ENCODE results near the gene SEZ6L.

Gene SEZ6L

GRCh38 chr22:26342745-26343410 is 173.6 kb downstream of the SEZ6L start:
- no peak for DNase-seq

DNA sequence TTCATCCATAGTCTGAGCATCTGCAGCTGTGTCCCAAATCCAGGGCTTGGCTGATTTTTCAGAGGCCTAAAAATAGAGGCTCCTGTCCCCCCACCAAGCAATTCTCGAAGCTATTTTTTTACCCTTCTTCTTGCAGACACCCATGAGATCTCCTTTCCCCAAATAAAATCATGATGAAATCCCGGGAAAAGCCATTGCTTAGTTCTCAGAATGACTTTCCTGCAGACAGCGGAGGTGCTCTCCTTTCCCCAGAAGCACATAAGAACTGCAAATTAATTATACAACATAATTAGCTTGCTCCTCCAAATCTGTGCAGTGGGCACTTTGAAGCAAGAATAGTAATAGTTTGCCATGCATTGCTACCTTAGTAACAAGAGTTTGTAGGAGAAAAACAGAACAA is 176.2 kb downstream of the SEZ6L start:
- DNase-seq: no peak

DNA sequence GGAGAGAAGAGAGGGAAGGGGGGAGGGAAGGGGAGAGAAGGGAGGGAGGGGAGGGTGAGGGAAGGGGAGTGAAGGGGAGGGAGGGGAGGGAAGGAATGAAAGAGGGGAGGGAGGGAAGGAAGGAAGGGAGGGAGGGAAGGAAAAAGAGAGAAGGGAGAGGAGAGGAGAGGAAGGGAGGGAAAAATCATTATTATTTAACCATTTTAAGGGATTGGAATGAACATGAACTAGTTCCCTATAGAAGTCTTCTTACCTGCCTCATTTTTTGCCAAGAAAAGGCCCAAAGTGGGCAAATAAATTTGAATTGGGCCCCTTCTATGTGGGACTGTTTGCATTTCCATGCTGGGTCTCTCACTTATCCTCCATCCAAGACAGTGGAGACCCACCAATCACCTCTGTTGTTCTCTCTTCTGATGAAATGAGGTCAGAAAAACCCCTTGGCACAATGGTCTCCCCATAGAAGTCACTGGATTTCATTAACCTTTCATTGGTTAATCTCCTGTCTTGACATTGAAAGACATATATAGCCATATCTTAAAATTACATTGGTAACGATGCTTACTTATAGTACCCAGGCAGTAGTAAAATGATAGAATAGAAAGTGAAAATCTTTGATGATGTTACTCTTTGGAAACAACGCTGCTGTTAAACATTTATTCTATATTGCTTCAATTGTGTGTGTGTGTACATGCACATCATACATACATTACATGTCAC is 179.7 kb downstream of the SEZ6L start:
- no peak for DNase-seq

GRCh38 chr22:26354707-26355106 is 185.4 kb downstream of the SEZ6L start:
- DNase-seq: no peak

DNA sequence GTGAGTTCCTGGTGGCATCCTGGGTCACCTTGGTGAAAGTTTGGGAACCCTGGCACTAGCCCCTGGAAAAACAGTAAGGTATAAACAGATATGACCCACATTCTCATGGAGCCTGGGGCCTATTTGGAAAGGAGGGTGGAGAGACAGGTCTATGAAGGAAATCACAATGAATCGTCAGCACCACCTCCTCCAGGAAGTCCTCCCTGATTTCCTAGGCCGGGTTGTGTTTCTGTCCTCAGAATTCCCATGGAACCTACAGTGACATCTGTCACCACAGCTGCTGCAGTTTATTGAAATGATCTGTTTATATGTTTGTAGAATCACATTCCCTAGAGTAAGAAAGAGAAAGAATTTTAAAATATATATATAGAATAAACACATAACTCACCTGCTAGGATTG is 188.0 kb downstream of the SEZ6L start:
- DNase-seq: no peak

DNA sequence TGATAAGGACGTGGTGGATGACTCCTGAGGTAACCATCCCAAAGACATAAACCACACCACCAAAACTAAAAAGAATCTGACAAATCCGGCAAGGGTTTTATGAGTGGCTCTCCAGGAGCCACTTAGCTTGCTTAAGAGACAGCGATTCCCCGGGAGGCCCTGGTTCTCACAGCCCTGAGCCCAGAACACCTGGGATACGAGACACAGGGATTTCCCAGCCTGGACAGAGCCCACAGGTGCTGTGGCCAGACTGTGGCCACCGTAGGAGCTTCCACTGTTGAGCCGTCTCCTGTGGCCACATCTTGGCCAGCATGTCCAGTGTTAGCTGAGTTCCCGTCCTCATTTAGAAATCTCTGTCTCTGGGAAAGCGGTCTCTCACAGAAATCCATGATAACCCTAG is 188.6 kb downstream of the SEZ6L start:
- no peak for DNase-seq

DNA sequence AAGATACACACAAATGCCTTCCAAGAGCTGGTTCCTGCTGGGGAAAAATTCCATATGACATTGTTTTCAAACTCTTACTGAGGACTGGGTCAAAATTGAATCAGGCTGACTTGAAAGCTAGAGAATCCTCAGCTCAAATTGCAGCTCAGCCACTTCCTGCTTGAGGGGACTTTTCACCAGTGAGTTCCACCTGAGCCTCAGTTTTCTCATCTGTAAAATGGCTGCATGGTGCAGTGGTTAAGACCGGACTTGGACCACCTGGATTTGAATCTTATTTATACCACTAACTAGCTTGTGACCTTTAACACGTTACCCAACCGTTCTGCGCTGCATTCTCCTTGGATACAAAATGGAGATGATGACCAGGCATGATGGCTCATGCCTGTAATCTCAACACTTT is 189.9 kb downstream of the SEZ6L start:
- DNase-seq: no peak

DNA sequence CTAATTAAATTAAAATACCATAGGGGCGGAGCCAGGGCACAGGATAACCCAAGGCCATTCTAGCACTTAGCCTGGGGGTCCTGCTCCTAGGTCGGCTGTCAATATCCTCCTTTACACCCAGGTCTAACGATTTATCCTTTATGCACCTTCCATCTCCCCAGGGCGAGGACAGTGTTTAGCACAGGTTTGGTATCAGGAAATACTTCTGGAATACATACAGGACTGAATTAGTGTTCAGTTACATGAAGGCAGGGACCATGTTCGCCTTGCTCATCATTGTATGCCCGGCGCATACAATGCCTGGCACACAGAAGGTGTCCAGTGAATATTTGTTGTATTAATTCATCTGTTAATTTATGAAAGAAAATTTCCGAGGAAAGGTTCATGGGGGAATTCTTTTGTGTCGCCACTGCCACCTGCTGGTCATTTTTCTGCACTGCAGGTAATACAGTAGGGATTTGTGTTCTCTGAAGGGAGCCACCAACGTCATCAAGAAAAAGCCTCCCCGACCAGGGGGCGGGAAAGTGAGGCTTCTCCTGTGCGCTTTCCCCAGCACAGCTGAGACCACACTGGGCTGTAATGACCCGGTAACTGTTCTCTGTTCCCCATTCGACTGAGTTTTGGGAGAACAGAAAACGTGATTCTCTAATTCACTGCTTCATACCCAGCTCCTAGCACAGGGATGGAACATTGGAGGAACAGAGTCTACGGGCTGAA is 191.1 kb downstream of the SEZ6L start:
- DNase-seq: peak; percentile 52

- DNase-seq: no peak
Observed at GRCh38 chr22:26362471-26362870, 193.2 kb downstream of the SEZ6L start.

DNA sequence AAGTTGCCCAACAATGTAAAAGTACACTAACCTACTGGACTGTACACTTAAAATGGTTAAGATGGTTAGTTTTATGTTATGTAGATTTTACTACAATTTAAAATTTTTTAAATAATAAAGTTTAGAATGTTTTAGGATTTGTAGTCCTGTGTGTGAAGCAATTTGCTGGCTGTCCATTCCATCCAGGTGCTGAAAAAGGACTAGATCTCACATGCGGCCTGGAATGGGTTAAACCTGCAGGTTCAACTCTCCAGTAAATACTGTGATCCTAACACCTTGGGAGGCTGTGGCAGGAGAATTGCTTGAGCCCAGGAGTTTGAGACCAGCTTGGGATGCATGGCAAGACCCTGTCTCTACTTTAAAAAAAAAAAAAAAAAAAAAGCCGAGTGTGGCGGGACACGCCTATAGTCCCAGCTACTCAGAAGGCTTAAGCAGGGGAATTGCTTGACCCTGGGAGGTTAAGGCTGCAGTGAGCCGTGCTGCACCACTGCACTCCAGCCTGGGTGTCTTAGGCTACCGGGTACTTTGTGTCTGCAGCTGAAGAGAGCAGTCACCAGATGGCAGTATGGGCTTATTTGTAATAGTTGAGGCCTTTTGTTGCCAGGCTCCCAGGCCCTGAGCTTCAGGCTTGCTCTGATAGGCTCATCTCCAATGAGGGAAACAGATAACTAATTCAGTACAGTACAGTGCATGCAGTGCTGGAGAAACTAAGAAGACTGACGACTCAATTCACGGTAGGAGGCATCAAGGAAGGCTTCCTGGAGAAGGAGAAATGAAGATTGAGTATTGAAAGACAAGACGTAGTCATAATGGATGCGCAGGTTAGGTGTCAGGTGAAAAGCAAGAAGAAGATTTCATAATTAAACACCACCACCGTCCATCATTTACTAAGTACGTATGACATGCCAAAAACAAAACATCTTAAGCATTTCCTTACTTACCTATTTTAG is 195.1 kb downstream of the SEZ6L start:
- DNase-seq: peak; percentile 21

DNA sequence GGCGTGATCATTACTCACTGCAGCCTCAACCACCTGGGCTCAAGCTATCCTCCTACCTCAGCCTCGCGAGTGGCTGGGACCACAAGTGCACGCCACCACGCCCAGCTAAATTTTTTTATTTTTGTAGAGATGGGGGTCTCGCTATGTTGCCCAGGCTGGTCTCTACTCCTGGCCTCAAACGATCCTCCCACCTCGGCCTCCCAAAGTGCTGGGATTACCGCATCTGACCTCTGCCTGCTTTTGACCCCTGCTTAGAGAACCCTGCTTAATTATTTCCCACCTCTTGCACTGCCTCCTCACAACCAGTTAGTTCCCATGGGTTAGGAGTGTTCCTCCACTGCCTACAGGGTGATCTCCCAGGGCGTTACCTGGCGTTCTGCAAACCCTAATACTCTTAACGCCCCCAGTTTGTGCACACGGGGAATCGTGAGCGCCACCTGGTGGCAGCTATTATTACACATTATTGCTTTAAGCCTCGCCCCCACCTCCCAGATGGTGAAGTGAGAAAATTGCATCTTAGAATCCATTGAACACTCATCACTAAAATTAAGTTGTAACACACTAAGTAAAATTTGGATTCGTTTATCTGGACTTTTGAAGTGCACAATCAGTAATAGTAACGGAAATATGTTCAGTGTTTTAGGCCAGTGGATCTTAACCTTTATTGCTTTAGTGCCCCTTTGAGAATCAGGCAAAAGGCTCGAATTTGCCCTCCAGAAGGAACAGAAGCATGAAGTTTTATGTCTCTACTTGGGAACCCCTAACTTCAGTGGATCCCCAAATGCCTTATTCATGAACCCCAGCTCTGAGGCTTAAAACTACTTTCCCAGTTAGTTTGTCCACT is 198.4 kb downstream of the SEZ6L start:
- DNase-seq: no peak

DNA sequence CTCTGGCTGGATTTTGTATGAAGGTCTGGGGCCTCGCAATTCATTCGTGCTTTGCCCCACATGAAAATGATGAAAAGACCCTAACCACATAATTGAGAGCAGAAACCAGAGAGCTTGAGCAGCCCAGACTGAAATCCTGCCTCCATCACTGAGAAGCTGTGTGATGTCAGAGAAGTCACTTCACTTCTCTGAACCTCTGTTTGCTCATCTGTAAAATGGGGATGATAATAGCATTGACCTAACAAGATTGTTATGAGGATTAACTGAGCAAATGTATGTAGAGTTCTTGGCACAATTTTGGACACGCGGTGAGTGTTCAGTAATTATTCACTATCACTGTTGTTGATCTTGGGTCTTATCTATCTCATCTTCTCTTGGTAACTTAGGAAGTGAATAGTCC is 203.6 kb downstream of the SEZ6L start:
- no peak for DNase-seq

- DNase-seq: no peak
Observed at GRCh38 chr22:26374391-26375026, 205.2 kb downstream of the SEZ6L start.

DNA sequence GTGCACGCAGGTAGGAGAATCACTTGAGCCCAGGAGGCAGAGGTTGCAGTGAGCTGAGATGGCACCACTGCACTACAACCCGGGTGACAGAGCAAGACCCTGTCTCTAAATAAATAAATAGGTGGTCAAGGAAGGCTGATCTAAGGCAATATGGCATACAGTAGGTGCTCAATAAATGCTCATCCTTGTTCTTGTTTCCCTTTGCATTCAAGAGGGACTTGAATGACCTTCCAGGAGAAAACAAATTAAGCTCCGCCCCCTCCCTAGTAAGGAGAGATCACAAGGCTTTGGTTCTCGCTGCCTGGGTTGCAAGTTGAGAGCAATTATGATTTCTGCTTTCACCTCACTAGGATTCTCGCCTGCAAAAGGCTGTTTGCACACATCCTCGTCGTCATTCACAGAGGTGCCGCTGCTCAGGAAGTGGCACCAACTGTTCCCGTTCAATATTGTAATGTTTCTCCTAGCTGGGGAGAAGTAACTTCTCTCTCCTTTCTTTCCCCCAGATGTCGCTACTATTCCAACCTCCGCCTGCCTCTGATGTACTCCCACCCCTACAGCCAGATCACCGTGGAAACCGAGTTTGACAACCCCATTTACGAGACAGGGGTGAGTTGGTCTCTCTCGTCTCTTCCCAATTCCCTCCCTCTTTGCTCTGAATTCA is 208.0 kb downstream of the SEZ6L start:
- DNase-seq: no peak

- no peak for DNase-seq
Observed at GRCh38 chr22:26380072-26380830, 211.0 kb downstream of the SEZ6L start.

DNA sequence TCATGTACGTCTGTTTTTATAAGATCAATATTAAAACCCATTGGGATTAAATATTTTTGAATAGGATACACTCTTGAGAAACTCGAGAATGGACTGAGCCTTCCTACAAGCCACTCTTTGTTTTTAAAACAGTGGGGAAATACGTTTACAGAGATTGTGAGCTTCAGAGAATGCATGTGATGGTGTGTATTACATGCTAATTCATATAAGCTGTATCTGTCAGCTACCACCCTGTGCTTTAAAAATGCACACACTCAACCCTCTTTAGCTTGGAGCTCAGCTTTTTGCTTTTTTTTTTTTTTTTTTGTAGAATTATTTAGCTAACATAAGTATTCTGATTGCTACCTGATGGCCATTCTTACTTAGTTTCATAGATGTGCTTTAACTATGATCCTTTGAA is 213.5 kb downstream of the SEZ6L start:
- DNase-seq: no peak

GRCh38 chr22:26383968-26384556 is 214.8 kb downstream of the SEZ6L start:
- no peak for DNase-seq

GRCh38 chr22:26385164-26385563 is 215.9 kb downstream of the SEZ6L start:
- DNase-seq: no peak

GRCh38 chr22:26389125-26389524 is 219.9 kb downstream of the SEZ6L start:
- no peak for DNase-seq

- DNase-seq: no peak
Observed at GRCh38 chr22:26391091-26391490, 221.8 kb downstream of the SEZ6L start.
